Left ventricle myocardium inferior (tissue), 1 donor: ENCODE results near the gene SDHB. TPM values are rescaled to one million over a fixed set of nuclear protein-coding genes. Genes with fewer than 3 reads are reported as not detected.

ENCODE experiments used
- DNase-seq: peaks from one replicate; pipeline ENCODE4 v3.0.0-alpha.2; 2020
- H3K27ac ChIP-seq: fragments of 200-600 bp; replicated peaks from 2 replicates; pipeline ENCODE4 v1.8.0; 2021
- H3K27me3 ChIP-seq: fragments of 200-600 bp; 2 replicates; pipeline ENCODE4 v1.8.0; 2021; ENCODE audit warnings: low read depth
- H3K36me3 ChIP-seq: fragments of 200-600 bp; 2 replicates; pipeline ENCODE4 v1.8.0; 2021
- H3K4me1 ChIP-seq: fragments of 200-600 bp; 2 replicates; pipeline ENCODE4 v1.8.0; 2021
- H3K4me3 ChIP-seq: fragments of 200-600 bp; 2 replicates; pipeline ENCODE4 v1.8.0; 2021; ENCODE audit warnings: mild to moderate bottlenecking, moderate library complexity
- H3K9me3 ChIP-seq: fragments of 200-600 bp; replicated peaks from 2 replicates; pipeline ENCODE4 v1.8.0; 2021
- intact Hi-C: fragments of 100-400 bp; cut with micrococcal nuclease; formaldehyde crosslinking; loops from one replicate; pipeline ENCODE4 v1.11.0; 2022
- total RNA-seq: library from RNA; stranded (reverse); fragmentation: NEBNext Ultra II Directional; extraction: Animal tissue kit (Norgen Biotek cat#: 25700); gene quantifications from one replicate; pipeline ENCODE4 v1.2.1, GENCODE V29; 2021
- TF ChIP-seq, protein P1 (sequence below): fragments of 200-600 bp; IDR thresholded peaks from 2 replicates; pipeline ENCODE4 v1.8.0; 2021; ENCODE audit warnings: antibody characterized with exemption, mild to moderate bottlenecking, borderline replicate concordance
- donor health status: DM: no; HTN: yes; CAD: no; lungs with severe emphysema.

Gene SDHB
- total RNA-seq, 1 donor from 2014 or later = 393 TPM

DNA sequence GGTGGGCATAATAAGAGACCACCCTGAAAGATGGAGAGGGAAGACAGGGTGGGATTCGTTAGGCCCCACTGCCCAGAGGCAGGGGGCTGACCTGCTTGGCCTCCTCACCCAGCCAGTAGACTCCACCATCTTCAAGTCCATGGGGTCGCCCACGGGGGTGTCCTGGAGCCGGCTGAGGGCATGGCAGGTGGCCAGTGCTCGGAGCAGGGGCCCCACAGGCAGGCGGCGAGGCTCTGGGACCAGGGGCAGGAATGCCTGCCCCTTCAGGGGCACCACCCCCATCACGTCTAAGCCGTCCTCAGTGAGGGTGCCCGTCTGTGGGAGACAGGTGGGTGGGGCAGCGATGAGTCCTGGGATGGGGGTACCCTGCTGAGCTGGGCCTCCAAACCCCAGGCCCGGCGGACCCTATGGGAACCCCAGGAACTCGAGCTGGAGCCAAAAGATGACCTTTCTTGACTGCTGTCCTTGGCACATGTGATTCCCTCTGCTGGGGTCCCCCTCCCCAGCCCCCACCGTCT is 60.3 kb downstream of the SDHB start:
- Histone ChIP-seq H3K4me1 (no peaks in the 10 kb centered on the region), H3K36me3 (peaks cover 69% of the 10 kb centered on the region), H3K4me3 (no peak overlapping the region), H3K27ac (no peak overlapping the region), H3K9me3 (no peaks in the 10 kb centered on the region), H3K27me3 (no peaks in the 10 kb centered on the region)
- intact Hi-C loops = no loop called here
- DNase-seq = no peak
- TF ChIP-seq, protein P1, sequence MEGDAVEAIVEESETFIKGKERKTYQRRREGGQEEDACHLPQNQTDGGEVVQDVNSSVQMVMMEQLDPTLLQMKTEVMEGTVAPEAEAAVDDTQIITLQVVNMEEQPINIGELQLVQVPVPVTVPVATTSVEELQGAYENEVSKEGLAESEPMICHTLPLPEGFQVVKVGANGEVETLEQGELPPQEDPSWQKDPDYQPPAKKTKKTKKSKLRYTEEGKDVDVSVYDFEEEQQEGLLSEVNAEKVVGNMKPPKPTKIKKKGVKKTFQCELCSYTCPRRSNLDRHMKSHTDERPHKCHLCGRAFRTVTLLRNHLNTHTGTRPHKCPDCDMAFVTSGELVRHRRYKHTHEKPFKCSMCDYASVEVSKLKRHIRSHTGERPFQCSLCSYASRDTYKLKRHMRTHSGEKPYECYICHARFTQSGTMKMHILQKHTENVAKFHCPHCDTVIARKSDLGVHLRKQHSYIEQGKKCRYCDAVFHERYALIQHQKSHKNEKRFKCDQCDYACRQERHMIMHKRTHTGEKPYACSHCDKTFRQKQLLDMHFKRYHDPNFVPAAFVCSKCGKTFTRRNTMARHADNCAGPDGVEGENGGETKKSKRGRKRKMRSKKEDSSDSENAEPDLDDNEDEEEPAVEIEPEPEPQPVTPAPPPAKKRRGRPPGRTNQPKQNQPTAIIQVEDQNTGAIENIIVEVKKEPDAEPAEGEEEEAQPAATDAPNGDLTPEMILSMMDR = no peak

DNA sequence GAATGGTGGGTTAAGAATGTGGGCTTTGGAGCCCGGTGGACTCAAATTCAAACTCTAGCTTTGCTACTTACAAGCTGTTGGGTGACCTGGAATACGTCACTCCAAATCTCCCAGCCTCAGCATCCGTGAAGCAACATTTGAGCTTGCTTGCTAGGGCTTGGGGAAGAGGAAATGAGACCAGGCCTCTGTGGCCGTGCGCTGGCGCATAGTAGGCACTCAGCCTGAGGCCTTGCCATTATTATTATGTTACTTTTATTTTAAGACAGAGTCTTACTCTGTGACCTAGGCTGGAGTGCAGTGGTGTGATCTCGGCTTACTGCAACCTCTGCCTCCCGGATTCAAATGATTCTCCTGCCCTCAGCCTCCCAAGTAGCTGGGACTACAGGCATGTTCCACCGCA is 61.2 kb downstream of the SDHB start:
- no peak overlapping the region for H3K4me3 ChIP-seq
- H3K36me3 ChIP-seq = peaks cover 69% of the 10 kb centered on the region
- H3K27me3 ChIP-seq = no peaks in the 10 kb centered on the region
- DNase-seq = no peak
- TF ChIP-seq, protein P1 = no peak
- H3K4me1 ChIP-seq = no peaks in the 10 kb centered on the region
- H3K9me3 ChIP-seq = no peaks in the 10 kb centered on the region
- intact Hi-C loops = no loop called here
- no peak overlapping the region for H3K27ac ChIP-seq

DNA sequence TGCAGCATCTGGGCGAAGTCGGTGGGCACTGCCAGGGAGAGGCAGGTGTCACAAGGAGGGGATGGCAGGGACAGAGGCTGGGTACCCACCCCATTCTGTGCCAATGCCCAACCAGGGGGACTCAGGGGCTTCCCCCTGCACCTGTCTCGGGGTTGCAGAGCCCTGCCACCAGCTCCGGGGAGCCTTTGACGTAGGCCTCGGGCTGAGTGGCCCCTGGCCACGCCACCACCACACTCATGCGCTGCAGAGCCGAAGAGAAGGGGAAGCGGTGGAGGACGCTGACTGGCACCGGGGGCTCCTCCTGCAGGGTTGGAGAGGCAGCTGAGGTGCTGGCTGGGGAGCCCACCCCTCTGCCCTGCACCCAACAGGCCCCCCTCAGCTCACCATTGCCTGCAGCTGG is 61.7 kb downstream of the SDHB start:
- Histone ChIP-seq H3K27me3 (no peaks in the 10 kb centered on the region), H3K4me1 (no peaks in the 10 kb centered on the region), H3K36me3 (peaks cover 70% of the 10 kb centered on the region), H3K27ac (no peak overlapping the region), H3K4me3 (no peak overlapping the region), H3K9me3 (no peaks in the 10 kb centered on the region)
- TF ChIP-seq, protein P1 = no peak
- DNase-seq = no peak
- intact Hi-C loops = no loop called here

DNA sequence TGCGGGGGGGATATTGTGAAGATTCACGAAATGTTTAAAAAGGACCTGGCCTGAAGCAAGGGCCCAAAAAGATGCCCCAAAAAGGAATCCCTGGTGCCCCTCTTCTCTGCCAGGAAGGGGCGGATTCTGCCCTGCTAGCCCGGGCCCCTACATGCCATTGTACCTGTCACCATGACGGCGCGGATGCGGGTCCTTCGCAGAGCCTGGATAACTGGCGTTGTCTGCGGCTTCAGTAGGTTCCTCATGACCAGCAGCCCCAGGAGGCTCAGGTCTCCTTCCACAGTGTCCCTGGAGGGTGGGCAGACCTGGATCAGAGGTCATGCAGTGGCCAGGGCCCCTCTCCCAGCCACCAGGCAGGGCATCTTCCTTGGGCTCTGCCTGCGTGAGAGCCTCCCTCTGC is 62.3 kb downstream of the SDHB start:
- Histone ChIP-seq H3K27me3 (no peaks in the 10 kb centered on the region), H3K36me3 (peaks cover 69% of the 10 kb centered on the region), H3K27ac (no peak overlapping the region), H3K4me3 (no peak overlapping the region), H3K4me1 (no peaks in the 10 kb centered on the region), H3K9me3 (no peaks in the 10 kb centered on the region)
- intact Hi-C loops = no loop called here
- DNase-seq = no peak
- TF ChIP-seq, protein P1 = no peak

DNA sequence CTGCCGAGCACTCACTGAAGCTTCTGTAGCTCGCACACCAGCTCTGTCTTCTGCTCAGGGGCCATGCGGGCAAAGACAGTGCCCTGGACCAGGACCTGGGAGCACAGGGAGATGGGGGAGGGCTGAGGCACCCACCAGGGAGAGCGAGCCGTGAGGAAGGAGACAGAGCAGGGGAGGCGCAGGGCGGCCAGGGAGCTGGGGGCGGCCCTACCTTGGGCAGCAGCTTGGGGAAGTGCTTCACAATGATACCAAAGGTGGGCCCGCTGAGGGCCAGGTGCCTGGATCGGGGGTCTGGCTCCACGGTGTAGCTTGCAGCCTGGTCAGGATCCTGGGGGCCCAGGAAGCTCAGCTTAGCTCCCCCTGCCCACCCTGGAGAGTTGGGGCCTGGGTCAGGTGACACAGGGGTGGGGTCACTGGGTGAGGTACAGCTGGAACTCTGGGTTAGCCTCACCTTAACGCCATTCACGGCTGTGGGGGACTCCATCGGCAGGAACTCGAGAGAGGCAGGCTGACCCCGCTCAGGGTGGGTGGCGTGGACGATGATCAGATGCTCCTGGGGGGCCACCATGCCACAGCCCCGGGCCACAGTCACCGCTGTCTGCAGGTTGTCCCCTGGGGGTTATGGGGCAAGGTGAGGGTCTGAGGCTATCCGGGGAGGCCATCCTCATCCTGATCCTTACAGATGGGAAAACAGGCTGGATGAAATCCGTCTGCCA is 64.0 kb downstream of the SDHB start:
- Histone ChIP-seq H3K27ac (no peak overlapping the region), H3K27me3 (no peaks in the 10 kb centered on the region), H3K9me3 (no peaks in the 10 kb centered on the region), H3K4me3 (no peak overlapping the region), H3K4me1 (no peaks in the 10 kb centered on the region), H3K36me3 (peaks cover 64% of the 10 kb centered on the region)
- TF ChIP-seq, protein P1 = no peak
- intact Hi-C loops = no loop called here
- no peak for DNase-seq
